Stimulated activated CD8-positive, alpha-beta memory T cell treated with anti-CD3 and anti-CD28 coated beads, Interleukin-4, amount 100 ng/mL, for 24 hours (primary cell): ENCODE data around the gene KRIT1.

ENCODE experiments used
- DNase-seq: peaks from one replicate; pipeline ENCODE4 v3.0.0-alpha.2; 2020; ENCODE audit warnings: low read depth

Gene KRIT1

GRCh38 chr7:92150450-92151017 is 95.2 kb downstream of the KRIT1 start:
- DNase-seq, result no peak

- no peak for DNase-seq
Observed at GRCh38 chr7:92149736-92150239, 95.9 kb downstream of the KRIT1 start.
